Activated CD4-positive, alpha-beta T cell treated with anti-CD3 and anti-CD28 coated beads for 1 hour (primary cell): ENCODE measurements around the gene IRF2BP2.
"Not testable (repeated sequence)": the region's sequence is repeated elsewhere in the genome, so short reads cannot be mapped to it uniquely, and the experiment has no call there.

ENCODE experiments used
- DNase-seq: peaks from one replicate; pipeline ENCODE4 v3.0.0-alpha.2; 2020

The IRF2BP2 gene

DNA sequence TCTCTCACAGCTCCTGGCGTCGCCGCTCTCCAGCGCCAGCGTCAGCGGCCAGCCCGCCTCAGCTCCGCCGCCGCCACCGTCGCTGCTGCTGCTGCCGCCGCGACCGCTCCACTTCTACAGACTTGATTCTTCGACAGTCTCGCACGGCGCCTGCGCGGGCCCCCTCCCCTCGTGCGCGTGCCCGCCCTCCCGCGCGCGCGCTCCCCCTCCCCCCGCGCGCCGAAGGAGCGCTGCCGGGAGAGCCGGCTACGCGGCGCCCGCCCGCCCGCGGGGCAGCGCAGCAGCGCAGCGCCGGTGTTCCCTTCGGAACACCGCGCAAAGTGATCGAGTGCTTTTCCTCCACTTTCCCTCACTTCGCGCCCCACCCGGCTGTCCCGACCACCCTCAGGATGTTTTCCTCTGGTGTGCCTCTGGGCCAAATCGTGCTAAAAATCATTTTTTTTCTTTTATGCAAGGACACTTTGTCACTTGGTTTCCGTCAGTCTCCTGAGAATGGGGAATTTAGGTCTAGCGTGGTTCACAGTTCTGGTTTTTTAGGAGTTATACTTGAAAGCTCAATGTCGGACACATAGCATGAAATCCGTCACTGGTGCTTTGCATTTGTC lies at the start of gene IRF2BP2:
Gene IRF2BP2, minus strand, starts transcription at position 118 of the 605 bp plus-strand sequence. CDS start 684 bp downstream, outside the sequence.
- peak; percentile 76 for DNase-seq

DNA sequence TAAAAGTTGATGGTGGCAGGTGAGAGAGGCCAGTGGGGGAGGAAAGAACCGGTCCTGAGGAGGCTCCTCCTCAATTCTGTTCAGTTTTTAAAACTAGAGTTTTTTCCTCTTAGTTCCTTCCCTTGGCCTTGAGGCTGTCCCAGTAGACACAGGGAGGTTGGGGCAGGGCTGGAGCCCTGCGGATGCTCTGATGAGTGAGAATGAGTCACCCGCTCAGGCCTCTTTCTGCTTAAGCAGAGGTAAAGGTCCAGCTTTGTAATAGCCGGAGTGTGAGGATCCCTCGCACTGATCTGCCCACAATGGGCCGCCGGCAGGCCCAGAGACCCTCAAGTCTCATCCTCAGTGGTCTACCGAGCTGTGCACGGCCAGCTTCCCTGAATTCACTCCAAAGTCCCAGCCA lies 49.6 kb upstream of the IRF2BP2 start:
- no peak for DNase-seq

- no peak for DNase-seq
Observed at GRCh38 chr1:234658138-234658537, 48.2 kb upstream of the IRF2BP2 start.

DNA sequence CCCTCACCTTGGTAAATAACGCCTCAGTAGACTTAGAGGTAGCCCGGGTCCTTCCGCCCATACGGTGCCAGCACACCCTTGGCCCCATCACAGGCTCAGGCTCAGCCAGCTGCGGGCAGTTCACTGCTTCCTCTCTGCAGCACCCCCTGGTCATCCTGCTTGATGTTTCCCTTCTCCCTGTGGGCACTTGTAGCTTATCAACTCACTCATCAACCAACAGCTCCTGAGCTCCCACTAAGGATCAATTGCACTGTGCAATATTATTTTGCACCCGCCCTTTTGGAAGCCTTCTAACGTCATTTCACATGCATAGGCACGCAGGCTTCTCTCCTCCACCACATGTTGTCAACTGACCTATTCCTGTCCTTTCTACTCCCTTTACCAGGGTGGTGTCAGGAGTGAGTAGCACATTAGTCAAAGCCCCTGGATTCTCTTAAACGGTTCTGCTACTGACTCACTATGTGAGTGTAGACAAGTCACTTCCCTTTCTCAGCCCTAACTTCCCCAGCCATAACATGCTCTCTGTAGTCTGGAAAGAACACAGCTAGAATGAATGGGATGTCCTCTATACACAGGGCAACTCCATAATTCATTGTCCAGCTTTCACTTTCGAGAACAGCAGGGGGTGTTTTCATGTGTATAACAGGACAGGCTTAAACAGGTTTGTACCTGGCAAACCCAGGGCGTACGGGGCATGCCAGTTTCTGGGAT lies 47.1 kb upstream of the IRF2BP2 start:
- no peak for DNase-seq

- no peak for DNase-seq
Observed at GRCh38 chr1:234656070-234656895, 46.3 kb upstream of the IRF2BP2 start.

- DNase-seq: no peak
Observed at GRCh38 chr1:234655328-234656069, 45.5 kb upstream of the IRF2BP2 start.

DNA sequence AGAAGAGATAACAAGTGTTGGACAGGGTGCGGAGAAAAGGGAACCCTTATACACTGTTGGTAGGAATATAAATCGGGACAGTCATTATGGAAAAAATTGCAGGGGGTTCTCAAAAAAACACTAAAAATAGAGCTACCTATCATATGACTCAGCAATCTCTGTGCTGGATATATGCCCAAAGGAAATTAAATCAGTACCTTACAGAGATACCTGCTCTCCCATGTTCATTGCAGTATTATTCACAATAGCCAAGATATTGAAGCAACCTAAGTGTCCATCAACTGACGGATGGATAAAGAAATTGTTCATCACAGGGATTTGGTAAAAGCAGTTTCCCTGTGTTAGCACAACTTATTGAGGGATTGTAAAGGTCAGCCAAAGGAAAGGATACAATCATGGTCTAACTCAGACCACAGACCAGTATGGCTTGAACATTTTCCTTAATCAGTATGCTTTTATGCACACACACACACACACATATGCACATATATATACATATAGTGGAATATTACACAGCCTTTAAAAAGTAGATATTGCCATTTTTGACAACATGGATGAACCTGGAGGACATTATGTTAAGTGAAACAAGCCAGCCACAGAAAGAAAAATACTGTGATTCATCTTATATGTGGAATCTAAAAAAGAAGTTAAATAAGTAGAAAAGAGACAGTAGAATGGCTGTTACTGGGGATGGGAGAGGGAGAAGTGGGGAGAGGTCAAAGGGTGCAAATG lies 44.2 kb upstream of the IRF2BP2 start:
- no peak for DNase-seq

- DNase-seq: no peak
Observed at GRCh38 chr1:234649432-234650081, 39.6 kb upstream of the IRF2BP2 start.

- DNase-seq: no peak
Observed at GRCh38 chr1:234647758-234648157, 37.8 kb upstream of the IRF2BP2 start.

GRCh38 chr1:234647245-234647644 lies 37.3 kb upstream of the IRF2BP2 start:
- no peak for DNase-seq

GRCh38 chr1:234645964-234646363 lies 36.0 kb upstream of the IRF2BP2 start:
- DNase-seq: no peak

DNA sequence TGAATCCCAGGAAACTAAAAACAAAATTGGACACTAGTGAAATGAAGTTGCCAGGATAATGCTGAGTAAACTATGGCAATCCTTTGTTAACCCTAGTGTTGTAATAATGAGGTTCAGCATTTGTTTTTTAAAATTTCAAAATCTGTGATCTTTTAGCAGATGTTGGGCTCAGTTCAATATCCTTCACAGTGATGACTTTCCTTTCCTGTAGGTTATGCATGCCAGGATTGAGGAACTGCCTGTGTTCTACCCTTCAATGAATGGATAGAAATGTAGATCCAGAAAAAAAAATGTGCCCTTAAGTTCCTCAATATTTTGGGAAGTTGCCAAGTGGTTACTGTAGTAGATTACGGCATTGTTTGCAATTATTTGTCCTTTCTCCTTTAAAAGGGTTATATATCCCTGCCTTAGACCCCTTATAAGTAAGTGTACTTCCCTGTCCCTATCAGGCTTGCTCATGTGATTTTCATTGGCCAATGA lies 35.5 kb upstream of the IRF2BP2 start:
- DNase-seq: no peak

GRCh38 chr1:234644928-234645327 lies 35.0 kb upstream of the IRF2BP2 start:
- no peak for DNase-seq

- DNase-seq: no peak
Observed at GRCh38 chr1:234643850-234644134, 33.8 kb upstream of the IRF2BP2 start.

DNA sequence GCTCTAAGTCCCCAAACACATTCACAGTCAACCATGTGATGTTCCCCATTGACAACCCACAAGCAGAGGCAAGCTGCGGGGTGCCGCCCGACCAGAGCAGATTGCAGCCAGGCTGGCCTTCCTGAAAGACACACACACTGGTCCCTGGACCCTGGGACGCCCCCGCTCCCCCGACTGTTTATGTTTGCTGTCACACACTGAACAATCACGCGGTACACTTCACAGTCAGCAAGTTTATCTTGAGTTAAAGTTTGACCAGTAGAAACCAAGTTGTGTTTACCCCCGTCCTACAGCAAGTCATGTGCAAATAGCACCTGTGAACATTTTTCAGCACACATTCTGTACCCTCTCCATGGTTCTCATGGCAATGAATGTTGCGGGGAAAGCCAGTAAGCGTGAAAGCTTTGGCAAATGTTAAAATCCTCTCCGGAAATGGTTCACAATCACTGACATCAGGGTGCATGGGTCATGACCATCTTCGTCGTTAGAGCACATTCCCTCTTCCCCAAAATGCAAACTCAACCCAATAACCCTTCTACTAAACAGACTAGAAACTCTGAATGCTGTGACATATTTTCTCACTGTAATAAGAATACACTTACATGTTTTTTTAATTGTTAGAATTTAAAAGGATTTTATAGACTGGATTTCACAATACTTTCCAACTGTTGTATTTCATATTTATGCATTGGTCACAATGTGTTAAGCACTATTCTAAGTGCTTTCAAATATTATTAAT lies 33.3 kb upstream of the IRF2BP2 start:
- DNase-seq: no peak

- DNase-seq: no peak
Observed at GRCh38 chr1:234642428-234642827, 32.5 kb upstream of the IRF2BP2 start.

DNA sequence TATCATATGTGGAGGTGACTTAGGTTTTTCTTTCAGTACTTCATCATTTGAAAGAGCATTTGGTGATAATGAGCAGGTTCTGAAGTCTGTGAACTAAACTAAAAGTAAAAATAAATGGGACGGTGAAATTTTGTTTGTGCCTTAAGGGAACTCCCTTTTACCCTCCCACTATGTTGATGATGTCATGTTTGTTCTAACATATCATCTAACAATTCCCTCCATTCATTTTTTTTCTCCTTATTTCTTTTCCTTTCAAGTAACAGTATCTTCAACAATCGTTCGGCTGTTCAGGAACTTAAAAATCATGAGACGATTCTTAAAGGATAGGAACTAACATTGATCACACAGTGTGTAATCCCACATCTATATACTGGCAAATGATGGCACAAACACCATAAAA lies 30.0 kb upstream of the IRF2BP2 start:
- DNase-seq: no peak

- DNase-seq: no peak
Observed at GRCh38 chr1:234638832-234639799, 29.1 kb upstream of the IRF2BP2 start.

- DNase-seq: not testable (repeated sequence)
Observed at GRCh38 chr1:234634922-234635321, 24.9 kb upstream of the IRF2BP2 start.

GRCh38 chr1:234634387-234634786 lies 24.4 kb upstream of the IRF2BP2 start:
- DNase-seq: no peak
